Muscle of arm (tissue), 14 donors: ENCODE measurements around the gene LTK. TPM values are rescaled to one million over a fixed set of nuclear protein-coding genes. Genes with fewer than 3 reads are reported as not detected.

ENCODE experiments used
- DNase-seq: peaks from one replicate; pipeline ENCODE4 v3.0.0-alpha.2; 2013
- long read RNA-seq, 11 donors: transcript quantifications; one replicate each; lab custom pipeline, GENCODE V29; 2026
- polyA plus RNA-seq, 12 donors: library from polyadenylated mRNA; unstranded; fragments of 120-200 nt; gene quantifications; one replicate each; pipeline ENCODE4 v1.2.1, GENCODE V29; 2013; ENCODE audit not compliant: insufficient read length in 12 of 12

Gene LTK
- 10 to 100 TPM in 5 of 12 donors, 1 to 10 TPM in 6, not detected in 1; 5.0 to 15.6 (median 9.7) TPM for polyA plus RNA-seq
- long read RNA-seq, donor 1 = 0 reads
- long read RNA-seq, donor 2 = 0 reads
- long read RNA-seq, donor 3 = 0 reads
- long read RNA-seq, donor 4 = 0 reads
- long read RNA-seq, donor 5, partial matches to known transcripts = 0 of 1 reads
- long read RNA-seq, donor 5, other reads (novel, unspliced or antisense) = 0 of 1 reads
- long read RNA-seq, donor 6 = 0 reads
- long read RNA-seq, donor 7 = 0 reads
- long read RNA-seq, donor 8, partial matches to known transcripts = 0 of 1 reads
- long read RNA-seq, donor 8, other reads (novel, unspliced or antisense) = 0 of 1 reads
- long read RNA-seq, donor 9 = 0 reads
- long read RNA-seq, donor 10 = 0 reads
- long read RNA-seq, donor 11 = 0 reads

- no peak for DNase-seq
Measured at GRCh38 chr15:41513506-41514227, at the start of gene LTK. TSS of gene LTK (minus strand) at chr15:41513827. CDS start at chr15:41513709, 118 bp downstream.

- no peak for DNase-seq
Measured at GRCh38 chr15:41562784-41563198, 49.2 kb upstream of the LTK start.

- DNase-seq = no peak
Measured at GRCh38 chr15:41562244-41562643, 48.6 kb upstream of the LTK start.

- DNase-seq = peak; percentile 75
Measured at GRCh38 chr15:41561777-41562145, 48.1 kb upstream of the LTK start.

- DNase-seq = no peak
Measured at GRCh38 chr15:41561104-41561776, 47.6 kb upstream of the LTK start.

- DNase-seq = no peak
Measured at GRCh38 chr15:41560572-41560874, 46.9 kb upstream of the LTK start.

GRCh38 chr15:41559239-41559782 lies 45.7 kb upstream of the LTK start:
- DNase-seq = no peak

- DNase-seq = peak; percentile 69
Measured at GRCh38 chr15:41558400-41559238, 45.0 kb upstream of the LTK start, which contains the start of gene TYRO3. TSS of gene TYRO3 (plus strand) at chr15:41559212. CDS start at chr15:41559258, 46 bp downstream.

- no peak for DNase-seq
Measured at GRCh38 chr15:41557673-41558399, 44.2 kb upstream of the LTK start.

GRCh38 chr15:41556677-41557076 lies 43.0 kb upstream of the LTK start:
- DNase-seq = no peak

- no peak for DNase-seq
Measured at GRCh38 chr15:41554915-41555314, 41.3 kb upstream of the LTK start.

- no peak for DNase-seq
Measured at GRCh38 chr15:41554343-41554742, 40.7 kb upstream of the LTK start.

GRCh38 chr15:41553731-41554130 lies 40.1 kb upstream of the LTK start:
- DNase-seq = no peak

- no peak for DNase-seq
Measured at GRCh38 chr15:41550066-41550775, 36.6 kb upstream of the LTK start.

- no peak for DNase-seq
Measured at GRCh38 chr15:41546851-41547786, 33.5 kb upstream of the LTK start.

- no peak for DNase-seq
Measured at GRCh38 chr15:41545218-41545617, 31.6 kb upstream of the LTK start.

- DNase-seq = no peak
Measured at GRCh38 chr15:41544650-41545015, 31.0 kb upstream of the LTK start.

- no peak for DNase-seq
Measured at GRCh38 chr15:41543521-41543870, 29.9 kb upstream of the LTK start.

GRCh38 chr15:41536866-41537265 lies 23.2 kb upstream of the LTK start:
- DNase-seq = no peak
